GM23338 (cell line): Measurements from ENCODE around the gene SLC5A2. TPM values are rescaled to one million over a fixed set of nuclear protein-coding genes. Genes with fewer than 3 reads are reported as not detected.

Experiments used
- ATAC-seq: fragments of 200-7000 bp; cut with Tn5 transposase; 3 replicates; pipeline ENCODE4 v1.9.1; 2020
- DNase-seq: peaks from one replicate; pipeline ENCODE4 v3.0.0-alpha.2; 2015; ENCODE audit warnings: low spot score
- H2AFZ ChIP-seq: fragments of 200-600 bp; sonication (generic); 2 replicates; pipeline ENCODE4 v1.8.0; 2016; ENCODE audit warnings: antibody characterized with exemption, mild to moderate bottlenecking, moderate library complexity
- H3F3A ChIP-seq: fragments of 200-600 bp; sonication (generic); replicated peaks from 2 replicates; pipeline ENCODE4 v1.8.0; 2017; ENCODE audit warnings: antibody characterized with exemption, mixed run types, low read depth
- H3K27ac ChIP-seq: fragments of 200-600 bp; sonication (generic); 2 replicates; pipeline ENCODE4 v1.6.1; 2016; ENCODE audit warnings: low read depth
- H3K27me3 ChIP-seq: fragments of 200-600 bp; sonication (generic); 2 replicates; pipeline ENCODE4 v1.8.0; 2016; ENCODE audit warnings: mild to moderate bottlenecking, mixed run types, moderate library complexity; ENCODE audit not compliant: insufficient read depth
- H3K36me3 ChIP-seq: fragments of 200-600 bp; sonication (generic); 2 replicates; pipeline ENCODE4 v1.8.0; 2016; ENCODE audit warnings: mild to moderate bottlenecking; ENCODE audit not compliant: insufficient read depth
- H3K4me1 ChIP-seq: fragments of 200-600 bp; sonication (generic); 2 replicates; pipeline ENCODE4 v1.8.0; 2016; ENCODE audit warnings: mild to moderate bottlenecking, moderate library complexity; ENCODE audit not compliant: insufficient read depth
- H3K4me2 ChIP-seq: fragments of 200-600 bp; sonication (generic); 2 replicates; pipeline ENCODE4 v1.7.1; 2017; ENCODE audit warnings: mixed run types
- H3K4me3 ChIP-seq: fragments of 200-600 bp; sonication (generic); 2 replicates; pipeline ENCODE4 v1.6.1; 2016; ENCODE audit warnings: mixed run types
- H3K79me2 ChIP-seq: fragments of 200-600 bp; sonication (generic); replicated peaks from 2 replicates; pipeline ENCODE4 v1.8.0; 2017; ENCODE audit warnings: mild to moderate bottlenecking; ENCODE audit not compliant: insufficient read depth
- H3K9me2 ChIP-seq: fragments of 200-600 bp; sonication (generic); 2 replicates; pipeline ENCODE4 v1.8.0; 2017; ENCODE audit not compliant: insufficient read depth
- H4K20me1 ChIP-seq: fragments of 200-600 bp; sonication (generic); replicated peaks from 2 replicates; pipeline ENCODE4 v1.8.0; 2017; ENCODE audit warnings: mild to moderate bottlenecking; ENCODE audit not compliant: insufficient read depth
- H3K27ac Mint-ChIP-seq: 2 replicates; pipeline ENCODE4 v1.8.0; 2020; ENCODE audit warnings: inconsistent platforms, mild to moderate bottlenecking, moderate library complexity, mixed read lengths
- H3K27me3 Mint-ChIP-seq: 3 replicates; pipeline ENCODE4 v1.8.0; 2022; ENCODE audit warnings: low read depth, mild to moderate bottlenecking, moderate library complexity, mixed read lengths, inconsistent platforms; ENCODE audit not compliant: insufficient read depth, poor library complexity
- H3K36me3 Mint-ChIP-seq: 3 replicates; pipeline ENCODE4 v1.8.0; 2021; ENCODE audit warnings: low read depth, mild to moderate bottlenecking, inconsistent platforms, moderate library complexity, mixed read lengths
- H3K4me1 Mint-ChIP-seq: 3 replicates; pipeline ENCODE4 v1.8.0; 2020; ENCODE audit warnings: mild to moderate bottlenecking, inconsistent platforms, mixed read lengths
- H3K4me3 Mint-ChIP-seq: 3 replicates; pipeline ENCODE4 v1.8.0; 2021; ENCODE audit warnings: moderate library complexity, mild to moderate bottlenecking, inconsistent platforms, mixed read lengths
- H3K9me3 Mint-ChIP-seq: 3 replicates; pipeline ENCODE4 v1.8.0; 2020; ENCODE audit warnings: moderate library complexity, mild to moderate bottlenecking, inconsistent platforms, mixed read lengths
- CREB1 ChIP-seq: fragments of 250-450 bp; sonication (Bioruptor Pico); IDR thresholded peaks from 2 replicates; pipeline ENCODE4 v1.5.0; 2020; ENCODE audit warnings: low read depth, mild to moderate bottlenecking, moderate library complexity
- ETS1 ChIP-seq: IDR thresholded peaks from 2 replicates; pipeline ENCODE4 v1.6.1; 2016; ENCODE audit warnings: antibody characterized with exemption
- EZH2 ChIP-seq: fragments of 200-600 bp; sonication (generic); IDR thresholded peaks from one replicate; pipeline ENCODE4 v1.8.0; 2017; ENCODE audit warnings: antibody characterized with exemption, mild to moderate bottlenecking, low read depth; ENCODE audit not compliant: unreplicated experiment
- JUNB ChIP-seq: IDR thresholded peaks from one replicate; pipeline ENCODE4 v1.6.1; 2016; ENCODE audit warnings: antibody characterized with exemption; ENCODE audit not compliant: unreplicated experiment
- STAT1 ChIP-seq: IDR thresholded peaks from one replicate; pipeline ENCODE4 v1.6.1; 2016; ENCODE audit warnings: antibody characterized with exemption; ENCODE audit not compliant: unreplicated experiment
- ZNF114 ChIP-seq: fragments of 250-450 bp; sonication (Bioruptor Pico); IDR thresholded peaks from 2 replicates; pipeline ENCODE4 v1.5.0; 2020; ENCODE audit warnings: mild to moderate bottlenecking, moderate library complexity
- ZNF462 ChIP-seq: fragments of 250-450 bp; sonication (Bioruptor Pico); IDR thresholded peaks from 2 replicates; pipeline ENCODE4 v1.5.0; 2020; ENCODE audit warnings: mild to moderate bottlenecking, moderate library complexity
- polyA plus RNA-seq: library from polyadenylated mRNA; unstranded; fragments of >200 nt; fragmentation: Nextera tagmentation; extraction: Ambion mirVana; gene quantifications from 2 replicates; pipeline ENCODE4 v1.2.1, GENCODE V29; 2016
- total RNA-seq: library from RNA; depleted of rRNA; stranded (reverse); fragments of >200 nt; shearing (Covaris generic); gene quantifications from 2 replicates; pipeline ENCODE4 v1.2.3, GENCODE V29; 2014

Gene SLC5A2
- total and polyA plus RNA-seq, 2 experiments from 2014 or later: 0.76 to 3.6 TPM

- Histone ChIP-seq H3K36me3 (no peaks in the 10 kb centered on the region; the same call in 1 of the 2 replicates), H3K4me1 (peaks cover 7% of the 10 kb centered on the region; the same call in 1 of the 2 replicates), H3F3A (no peaks in the 10 kb centered on the region), H4K20me1 (no peaks in the 10 kb centered on the region; the same call in 1 of the 2 replicates), H3K9me2 (no peaks in the 10 kb centered on the region), H3K4me2 (no peak overlapping the region), H2AFZ (no peak overlapping the region), H3K27ac (no peak overlapping the region), H3K27me3 (peaks cover 21% of the 10 kb centered on the region), H3K4me3 (no peak overlapping the region), H3K79me2 (no peaks in the 10 kb centered on the region)
- Mint-ChIP-seq H3K4me3 (no peak overlapping the region), H3K9me3 (peaks cover under 1% of the 10 kb centered on the region), H3K36me3 (peaks cover 27% of the 10 kb centered on the region), H3K27ac (no peak overlapping the region), H3K27me3 (peaks cover 17% of the 10 kb centered on the region), H3K4me1 (peaks cover 7% of the 10 kb centered on the region)
- no peak for DNase-seq
- TF ChIP-seq JUNB (no peak), ZNF114 (CRISPR knock-in tag) (no peak), EZH2 (no peak), STAT1 (no peak)
- no peak for ATAC-seq
Measured at GRCh38 chr16:31467858-31468257, 15.1 kb upstream of the SLC5A2 start.

GRCh38 chr16:31470615-31471014 is 12.3 kb upstream of the SLC5A2 start:
- Mint-ChIP-seq H3K27me3 (peaks cover 41% of the 10 kb centered on the region), H3K9me3 (peaks cover 6% of the 10 kb centered on the region), H3K4me1 (peaks cover 8% of the 10 kb centered on the region; the same call in 2 of the 3 replicates), H3K27ac (no peak overlapping the region), H3K36me3 (peaks cover 17% of the 10 kb centered on the region), H3K4me3 (no peak overlapping the region)
- Histone ChIP-seq H3K4me3 (no peak overlapping the region), H3F3A (no peaks in the 10 kb centered on the region), H3K4me1 (peaks cover 7% of the 10 kb centered on the region; the same call in 1 of the 2 replicates), H3K4me2 (no peak overlapping the region), H4K20me1 (no peaks in the 10 kb centered on the region; the same call in 1 of the 2 replicates), H3K9me2 (no peaks in the 10 kb centered on the region), H3K27ac (no peak overlapping the region), H3K27me3 (peaks cover 49% of the 10 kb centered on the region), H3K79me2 (no peaks in the 10 kb centered on the region), H2AFZ (no peak overlapping the region), H3K36me3 (no peaks in the 10 kb centered on the region; the same call in 1 of the 2 replicates)
- ATAC-seq (no peak), DNase-seq (no peak)
- TF ChIP-seq EZH2 (no peak), CREB1 (CRISPR knock-in tag) (no peak), ETS1 (no peak), ZNF462 (CRISPR knock-in tag) (no peak)
